Prostate gland (tissue), 2 donors: ENCODE data around the gene SLC9A8. TPM values are rescaled to one million over a fixed set of nuclear protein-coding genes. Genes with fewer than 3 reads are reported as not detected.

Experiments used
- DNase-seq: peaks from one replicate; pipeline ENCODE4 v3.0.0-alpha.2; 2019; ENCODE audit warnings: low spot score
- H3K27ac ChIP-seq, 2 donors: fragments of 200-600 bp; sonication (generic); 2 replicates each; pipeline ENCODE4 v1.5.1; 2017 to 2019
- H3K27me3 ChIP-seq: fragments of 200-600 bp; sonication (generic); replicated peaks from 2 replicates; pipeline ENCODE4 v1.5.1; 2019; ENCODE audit not compliant: insufficient read depth
- H3K36me3 ChIP-seq, 2 donors: fragments of 200-600 bp; sonication (generic); 1 replicate in 1 of 2; 2 replicates in 1 of 2; pipeline versions ENCODE4 v1.5.1 to v1.8.1; 2017 to 2019
- H3K4me1 ChIP-seq: fragments of 200-600 bp; sonication (generic); replicated peaks from 2 replicates; pipeline ENCODE4 v1.5.1; 2019
- H3K4me3 ChIP-seq, 2 donors: fragments of 200-600 bp; sonication (generic); 2 replicates each; pipeline ENCODE4 v1.5.1; 2017 to 2019
- H3K9me3 ChIP-seq: fragments of 200-600 bp; sonication (generic); 2 replicates; pipeline ENCODE4 v1.5.1; 2017
- POLR2A ChIP-seq: fragments of 450-650 bp; IDR thresholded peaks from one replicate; pipeline ENCODE4 v1.6.1; 2016; ENCODE audit warnings: antibody characterized with exemption, mild to moderate bottlenecking
- POLR2AphosphoS5 ChIP-seq: sonication (generic); formaldehyde crosslinking; IDR thresholded peaks from one replicate; pipeline ENCODE4 v1.6.1; 2017; ENCODE audit warnings: antibody characterized with exemption
- WGBS: methylation state at CpG from one replicate; pipeline ENCODE4 v1.1.5; 2018; 5-methylcytosine and 5-hydroxymethylcytosine counted together
- intact Hi-C: fragments of 100-400 bp; cut with DNase I; formaldehyde crosslinking; loops from one replicate; pipeline ENCODE4 v1.14.2; 2022
- total RNA-seq, 2 donors: library from RNA; depleted of rRNA; stranded (reverse); fragments of >200 nt; gene quantifications; one replicate each; pipeline ENCODE4 v1.1.0, GENCODE V29; 2016
- TF ChIP-seq, protein P1 (sequence below), 4 experiments: fragments of 200-600 bp in 2 of 4; fragments of 450-650 bp in 2 of 4; sonication (generic) in 2 of 4; IDR thresholded peaks; 1 replicate in 3 of 4; 2 replicates in 1 of 4; pipeline ENCODE4 v1.5.1; 2016 to 2019; ENCODE audit warnings: antibody characterized with exemption in 4 of 4, mild to moderate bottlenecking in 2 of 4, moderate library complexity in 2 of 4

SLC9A8 gene
- total RNA-seq, 2 donors from 2014 or later: 13.5 to 26.4 TPM

DNA sequence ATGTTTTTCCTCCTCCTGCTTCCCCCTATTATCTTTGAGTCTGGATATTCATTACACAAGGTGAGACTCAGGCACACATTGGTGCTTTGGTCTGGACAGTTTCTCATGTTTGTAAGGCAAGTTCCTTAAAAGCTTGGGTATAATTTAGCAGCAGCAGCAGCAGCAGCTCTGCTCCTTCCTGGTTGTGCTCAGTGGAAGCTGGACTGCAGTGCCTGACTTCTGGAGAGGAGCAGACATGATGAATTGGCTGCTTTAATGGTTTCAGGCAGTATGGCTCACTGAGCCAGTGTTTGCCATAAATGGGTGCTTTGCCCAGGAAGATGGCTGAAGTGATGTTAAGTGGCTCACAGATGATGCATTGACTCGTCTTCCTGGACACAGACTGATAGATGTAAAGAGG lies 32.4 kb downstream of the SLC9A8 start:
- DNase-seq: no peak
- no peaks in the 10 kb centered on the region for H3K9me3 ChIP-seq
- TF ChIP-seq POLR2A: no peak
- TF ChIP-seq, protein P1, sequence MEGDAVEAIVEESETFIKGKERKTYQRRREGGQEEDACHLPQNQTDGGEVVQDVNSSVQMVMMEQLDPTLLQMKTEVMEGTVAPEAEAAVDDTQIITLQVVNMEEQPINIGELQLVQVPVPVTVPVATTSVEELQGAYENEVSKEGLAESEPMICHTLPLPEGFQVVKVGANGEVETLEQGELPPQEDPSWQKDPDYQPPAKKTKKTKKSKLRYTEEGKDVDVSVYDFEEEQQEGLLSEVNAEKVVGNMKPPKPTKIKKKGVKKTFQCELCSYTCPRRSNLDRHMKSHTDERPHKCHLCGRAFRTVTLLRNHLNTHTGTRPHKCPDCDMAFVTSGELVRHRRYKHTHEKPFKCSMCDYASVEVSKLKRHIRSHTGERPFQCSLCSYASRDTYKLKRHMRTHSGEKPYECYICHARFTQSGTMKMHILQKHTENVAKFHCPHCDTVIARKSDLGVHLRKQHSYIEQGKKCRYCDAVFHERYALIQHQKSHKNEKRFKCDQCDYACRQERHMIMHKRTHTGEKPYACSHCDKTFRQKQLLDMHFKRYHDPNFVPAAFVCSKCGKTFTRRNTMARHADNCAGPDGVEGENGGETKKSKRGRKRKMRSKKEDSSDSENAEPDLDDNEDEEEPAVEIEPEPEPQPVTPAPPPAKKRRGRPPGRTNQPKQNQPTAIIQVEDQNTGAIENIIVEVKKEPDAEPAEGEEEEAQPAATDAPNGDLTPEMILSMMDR (IDR thresholded peaks at IDR 0.05): no peak
- no peak for TF ChIP-seq POLR2AphosphoS5
- H3K4me3 ChIP-seq: no peak overlapping the region
- no peaks in the 10 kb centered on the region for H3K4me1 ChIP-seq
- no peaks in the 10 kb centered on the region for H3K27me3 ChIP-seq
- H3K27ac ChIP-seq: no peak overlapping the region
- intact Hi-C loops: no loop called here
- 59% methylated on average over 1 of the region's 1 CpG for WGBS
- H3K36me3 ChIP-seq: no peaks in the 10 kb centered on the region

- Histone ChIP-seq H3K9me3 (no peaks in the 10 kb centered on the region), H3K4me3 (no peak overlapping the region), H3K27me3 (no peaks in the 10 kb centered on the region), H3K36me3 (no peaks in the 10 kb centered on the region), H3K4me1 (peaks cover 5% of the 10 kb centered on the region), H3K27ac (no peak overlapping the region)
- 74% methylated on average over 6 of the region's 6 CpGs for WGBS
- intact Hi-C loops: loop anchor here (2.0 kb wide), 1 partner anchor 236 kb away; no protein-coding TSS in a partner anchor
- DNase-seq: peak; percentile 63
- TF ChIP-seq, protein P1 (IDR thresholded peaks at IDR 0.05): peak; percentile 48 to 76 (median 70)
- no peak for TF ChIP-seq POLR2A
Observed at GRCh38 chr20:49846206-49846807, 33.7 kb downstream of the SLC9A8 start.

DNA sequence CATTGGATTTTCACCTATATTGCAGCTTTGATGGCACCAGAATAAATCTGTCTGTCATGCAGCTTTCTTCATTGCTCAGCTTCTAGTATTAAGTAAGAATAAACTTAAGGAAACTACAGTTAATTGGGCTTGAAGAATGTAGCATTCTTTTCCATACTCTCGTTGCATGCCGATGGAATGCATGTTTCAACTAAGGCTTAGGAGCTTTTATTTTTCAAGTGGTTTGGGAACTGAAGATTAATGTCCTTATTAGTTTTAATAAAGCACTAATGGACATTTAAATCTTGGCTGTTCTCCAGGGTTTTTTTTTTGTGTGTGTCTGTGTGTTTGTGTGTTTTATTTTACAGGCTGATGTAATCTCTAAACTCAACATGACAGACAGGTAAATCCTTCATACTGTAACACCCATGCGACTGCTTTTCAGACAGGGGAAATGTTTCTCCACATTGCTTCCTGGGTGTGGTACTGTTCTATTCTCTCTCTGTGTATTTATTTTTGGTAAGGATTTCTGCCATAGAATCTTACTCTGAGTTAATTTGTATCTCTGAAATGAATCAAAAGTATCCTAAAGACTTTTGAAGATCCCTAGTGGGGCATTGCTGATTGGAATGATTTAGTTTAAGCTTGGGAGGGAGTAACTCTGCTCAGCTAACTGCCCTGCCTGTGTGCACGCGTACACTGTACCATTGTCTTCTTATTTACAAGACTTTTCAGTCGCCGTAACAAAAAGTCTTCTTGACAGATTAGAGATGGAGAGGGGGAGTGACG lies 38.0 kb downstream of the SLC9A8 start:
- Histone ChIP-seq H3K27me3 (no peaks in the 10 kb centered on the region), H3K36me3 (no peaks in the 10 kb centered on the region), H3K4me3 (no peak overlapping the region), H3K4me1 (peaks cover 8% of the 10 kb centered on the region), H3K9me3 (no peaks in the 10 kb centered on the region), H3K27ac (peak overlapping the region; percentile 32 to 50)
- intact Hi-C loops: no loop called here
- peak; percentile 69 for TF ChIP-seq POLR2AphosphoS5
- TF ChIP-seq, protein P1 (IDR thresholded peaks at IDR 0.05): no peak
- no peak for TF ChIP-seq POLR2A
- WGBS: 27% methylated on average over 8 of the region's 8 CpGs
- no peak for DNase-seq

DNA sequence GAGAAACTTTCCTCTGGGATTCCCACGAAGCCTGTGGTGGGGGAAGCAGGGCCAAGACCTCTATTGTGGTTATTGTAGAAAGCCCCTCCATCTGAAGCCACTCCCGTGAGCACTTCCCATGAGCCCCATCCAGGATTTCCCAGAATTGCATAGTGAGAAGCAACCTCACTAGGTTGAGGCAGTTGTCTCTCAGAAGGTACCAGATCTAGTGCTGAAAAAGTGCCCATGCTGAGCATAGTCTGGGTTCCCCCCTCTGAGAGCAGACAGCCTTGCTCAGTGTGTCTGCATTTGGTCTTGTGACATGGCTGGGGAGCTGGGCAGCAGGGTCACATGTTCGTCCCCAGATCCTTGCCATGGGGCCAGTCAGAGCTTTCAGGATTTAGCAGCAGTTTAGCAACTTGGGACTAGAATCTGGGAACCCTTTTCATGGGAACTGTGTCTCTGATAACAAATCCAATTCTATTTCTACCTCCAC lies 38.6 kb downstream of the SLC9A8 start:
- no peak overlapping the region for H3K4me3 ChIP-seq
- H3K27me3 ChIP-seq: no peaks in the 10 kb centered on the region
- TF ChIP-seq POLR2AphosphoS5: no peak
- TF ChIP-seq, protein P1 (IDR thresholded peaks at IDR 0.05): no peak
- no peak for TF ChIP-seq POLR2A
- H3K27ac ChIP-seq: peak overlapping the region; percentile 32 to 50
- WGBS: 43% methylated on average over 3 of the region's 3 CpGs
- intact Hi-C loops: no loop called here
- H3K9me3 ChIP-seq: no peaks in the 10 kb centered on the region
- H3K36me3 ChIP-seq: no peaks in the 10 kb centered on the region
- DNase-seq: no peak
- peaks cover 8% of the 10 kb centered on the region for H3K4me1 ChIP-seq
